Glomerular visceral epithelial cell (primary cell): ENCODE measurements around the gene KLHL17.
A peak's percentile ranks its signal among the peaks of the same experiment; 100 is the strongest.
"Not testable (repeated sequence)": the region's sequence is repeated elsewhere in the genome, so short reads cannot be mapped to it uniquely, and the experiment has no call there.

Experiments
- DNase-seq: peaks from one replicate; pipeline ENCODE4 v3.0.0-alpha.2; 2016; ENCODE audit errors: extremely low spot score

Gene KLHL17

GRCh38 chr1:999725-1000356 lies 39.5 kb downstream of the KLHL17 start, which contains the start of gene HES4:
Gene HES4, minus strand, starts transcription at chr1:1000097. Its CDS starts 124 bp downstream, at chr1:999973.
- DNase-seq = peak; percentile 95

GRCh38 chr1:1000357-1001056 lies 40.1 kb downstream of the KLHL17 start:
- DNase-seq = peak; percentile 87

- DNase-seq = no peak
Observed at GRCh38 chr1:1001057-1001783, 40.8 kb downstream of the KLHL17 start.

- DNase-seq = no peak
Observed at GRCh38 chr1:1003618-1004419, 43.4 kb downstream of the KLHL17 start.

GRCh38 chr1:1004420-1004779 lies 44.0 kb downstream of the KLHL17 start:
- no peak for DNase-seq

GRCh38 chr1:1004780-1005697 lies 44.7 kb downstream of the KLHL17 start:
- peak; percentile 88 for DNase-seq

GRCh38 chr1:1005774-1006304 lies 45.5 kb downstream of the KLHL17 start:
- no peak for DNase-seq

GRCh38 chr1:1006305-1007159 lies 46.1 kb downstream of the KLHL17 start:
- no peak for DNase-seq

GRCh38 chr1:1010131-1010530 lies 49.7 kb downstream of the KLHL17 start:
- DNase-seq = not testable (repeated sequence)

GRCh38 chr1:1011396-1011949 lies 51.1 kb downstream of the KLHL17 start:
- no peak for DNase-seq

GRCh38 chr1:1012736-1013104 lies 52.3 kb downstream of the KLHL17 start:
- DNase-seq = not testable (repeated sequence)

GRCh38 chr1:1013105-1013921 lies 52.9 kb downstream of the KLHL17 start, which contains the start of gene ISG15:
Gene ISG15, plus strand, starts transcription at chr1:1013497. Its CDS starts 77 bp downstream, at chr1:1013574.
- DNase-seq = peak; percentile 89

- no peak for DNase-seq
Observed at GRCh38 chr1:1013922-1014648, 53.7 kb downstream of the KLHL17 start.

- no peak for DNase-seq
Observed at GRCh38 chr1:1014799-1015681, 54.7 kb downstream of the KLHL17 start.
